Endodermal cell (in vitro differentiated cells): ENCODE data around the gene TUFM. TPM values are rescaled to one million over a fixed set of nuclear protein-coding genes. Genes with fewer than 3 reads are reported as not detected.

ENCODE experiments used
- DNase-seq: peaks from one replicate; pipeline ENCODE4 v3.0.0-alpha.2; 2017
- H3K27ac ChIP-seq: 2 replicates; pipeline ENCODE4 v1.5.1; 2013; ENCODE audit warnings: mild to moderate bottlenecking, low read depth, low read length, moderate library complexity
- H3K27me3 ChIP-seq: 2 replicates; pipeline ENCODE4 v1.6.1; 2013; ENCODE audit warnings: mild to moderate bottlenecking, low read length, moderate library complexity; ENCODE audit not compliant: insufficient read depth, control insufficient read depth, poor library complexity, severe bottlenecking
- H3K36me3 ChIP-seq: 2 replicates; pipeline ENCODE4 v1.7.0; 2013; ENCODE audit warnings: mild to moderate bottlenecking, low read length, moderate library complexity; ENCODE audit not compliant: control insufficient read depth, insufficient read depth
- H3K4me1 ChIP-seq: one replicate; pipeline ENCODE4 v1.7.0; 2013; ENCODE audit warnings: low read length; ENCODE audit not compliant: control insufficient read depth, insufficient read depth
- H3K4me3 ChIP-seq: 2 replicates; pipeline ENCODE4 v1.5.1; 2013; ENCODE audit warnings: mild to moderate bottlenecking, low read length, moderate library complexity
- H3K9ac ChIP-seq: 2 replicates; pipeline ENCODE4 v1.6.1; 2013; ENCODE audit warnings: mild to moderate bottlenecking, low read length, moderate library complexity; ENCODE audit not compliant: poor library complexity, severe bottlenecking; ENCODE audit errors: extremely low read depth
- H3K9me3 ChIP-seq: 2 replicates; pipeline ENCODE4 v1.6.1; 2013; ENCODE audit warnings: mild to moderate bottlenecking, low read length, moderate library complexity; ENCODE audit not compliant: control insufficient read depth
- H3K27ac Mint-ChIP-seq: 2 replicates; pipeline ENCODE4 v1.8.0; 2020; ENCODE audit warnings: mixed read lengths
- H3K27me3 Mint-ChIP-seq: 2 replicates; pipeline ENCODE4 v1.8.0; 2021; ENCODE audit warnings: mild to moderate bottlenecking, mixed read lengths; ENCODE audit not compliant: insufficient read depth
- H3K36me3 Mint-ChIP-seq: 2 replicates; pipeline ENCODE4 v1.8.0; 2020; ENCODE audit warnings: low read depth, mixed read lengths
- H3K4me1 Mint-ChIP-seq: 2 replicates; pipeline ENCODE4 v1.8.0; 2020; ENCODE audit warnings: mixed read lengths
- H3K4me3 Mint-ChIP-seq: 2 replicates; pipeline ENCODE4 v1.8.0; 2020; ENCODE audit warnings: mild to moderate bottlenecking, moderate library complexity, mixed read lengths
- H3K9me3 Mint-ChIP-seq: 2 replicates; pipeline ENCODE4 v1.8.0; 2020; ENCODE audit warnings: mild to moderate bottlenecking, mixed read lengths
- WGBS, 2 experiments: methylation state at CpG; one replicate each; pipeline versions ENCODE4 v1.1.5 to v1.1.7; 2013; ENCODE audit warnings: missing lambda C conversion rate in 2 of 2, mixed read lengths in 1 of 2; ENCODE audit not compliant: insufficient coverage in 1 of 2, insufficient read length in 1 of 2; 5-methylcytosine and 5-hydroxymethylcytosine counted together
- total RNA-seq, 2 donors: library from RNA; stranded (reverse); fragmentation: NEBNext Ultra II Directional in 1 of 2; extraction: Animal tissue kit (Norgen Biotek cat#: 25700) in 1 of 2; gene quantifications; 2 replicates in 1 of 2; 3 replicates in 1 of 2; pipeline ENCODE4 v1.2.1, GENCODE V29; 2021
- TF ChIP-seq, protein P1 (sequence below): fragments of 200-600 bp; sonication (generic); conservative IDR thresholded peaks from 2 replicates; pipeline ENCODE4 v1.5.0; 2021; ENCODE audit warnings: antibody characterized with exemption, mild to moderate bottlenecking

TUFM gene
- total RNA-seq, 2 donors from 2014 or later, result 158 to 165 TPM

DNA sequence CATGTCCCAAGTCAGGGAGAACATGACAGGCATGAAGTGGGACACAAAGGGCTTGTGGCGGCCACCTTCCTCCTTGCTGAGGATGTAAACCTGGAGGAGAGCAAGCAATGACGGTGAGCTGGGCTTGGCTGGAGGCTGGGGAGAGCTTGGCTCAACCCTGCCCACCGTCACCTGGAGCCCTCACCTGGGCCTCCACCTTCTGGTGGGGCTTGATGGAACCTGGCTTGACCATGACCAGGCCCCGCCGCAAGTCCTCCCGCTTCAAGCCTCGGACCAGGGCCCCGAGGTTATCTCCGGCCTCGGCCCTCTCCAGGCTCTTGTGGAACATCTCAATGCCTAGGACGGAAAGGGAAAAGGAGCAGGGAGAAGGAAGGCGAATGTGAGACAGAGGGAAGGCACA lies 2.4 kb downstream of the TUFM start:
- Mint-ChIP-seq H3K4me3 (no peak overlapping the region), H3K4me1 (peaks cover 9% of the 10 kb centered on the region), H3K27ac (no peak overlapping the region), H3K27me3 (no peaks in the 10 kb centered on the region), H3K9me3 (no peaks in the 10 kb centered on the region), H3K36me3 (peaks cover 47% of the 10 kb centered on the region)
- no peak overlapping the region for H3K9ac ChIP-seq
- 94 to 98% methylated on average over 8 to 12 of the region's 12 CpGs for WGBS, 2 experiments
- H3K9me3 ChIP-seq, result no peaks in the 10 kb centered on the region
- no peaks in the 10 kb centered on the region for H3K27me3 ChIP-seq
- TF ChIP-seq, protein P1, sequence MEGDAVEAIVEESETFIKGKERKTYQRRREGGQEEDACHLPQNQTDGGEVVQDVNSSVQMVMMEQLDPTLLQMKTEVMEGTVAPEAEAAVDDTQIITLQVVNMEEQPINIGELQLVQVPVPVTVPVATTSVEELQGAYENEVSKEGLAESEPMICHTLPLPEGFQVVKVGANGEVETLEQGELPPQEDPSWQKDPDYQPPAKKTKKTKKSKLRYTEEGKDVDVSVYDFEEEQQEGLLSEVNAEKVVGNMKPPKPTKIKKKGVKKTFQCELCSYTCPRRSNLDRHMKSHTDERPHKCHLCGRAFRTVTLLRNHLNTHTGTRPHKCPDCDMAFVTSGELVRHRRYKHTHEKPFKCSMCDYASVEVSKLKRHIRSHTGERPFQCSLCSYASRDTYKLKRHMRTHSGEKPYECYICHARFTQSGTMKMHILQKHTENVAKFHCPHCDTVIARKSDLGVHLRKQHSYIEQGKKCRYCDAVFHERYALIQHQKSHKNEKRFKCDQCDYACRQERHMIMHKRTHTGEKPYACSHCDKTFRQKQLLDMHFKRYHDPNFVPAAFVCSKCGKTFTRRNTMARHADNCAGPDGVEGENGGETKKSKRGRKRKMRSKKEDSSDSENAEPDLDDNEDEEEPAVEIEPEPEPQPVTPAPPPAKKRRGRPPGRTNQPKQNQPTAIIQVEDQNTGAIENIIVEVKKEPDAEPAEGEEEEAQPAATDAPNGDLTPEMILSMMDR, result no peak
- H3K4me3 ChIP-seq, result no peak overlapping the region
- no peak overlapping the region for H3K27ac ChIP-seq
- peaks cover 32% of the 10 kb centered on the region for H3K36me3 ChIP-seq
- H3K4me1 ChIP-seq, result no peaks in the 10 kb centered on the region
- no peak for DNase-seq

DNA sequence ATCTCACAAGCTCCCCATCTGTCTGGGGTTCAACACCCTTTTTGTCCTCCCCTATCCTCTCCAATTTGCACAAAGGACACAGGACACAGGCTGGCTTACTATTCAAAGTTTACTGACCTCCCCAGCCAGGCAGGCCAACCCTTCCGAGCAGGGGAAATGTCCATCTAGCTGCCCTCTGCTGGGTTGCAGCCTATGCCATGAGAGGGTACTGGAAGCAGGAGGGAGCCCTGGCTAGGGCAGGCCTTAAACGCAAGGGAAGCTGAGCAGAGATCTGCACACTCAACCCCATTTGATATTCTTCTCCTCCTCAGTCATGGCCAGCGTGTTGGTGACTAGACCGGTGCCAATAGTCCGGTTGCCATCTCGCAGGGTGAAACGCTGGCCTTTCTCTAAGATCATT lies 3.5 kb downstream of the TUFM start:
- Histone ChIP-seq H3K4me3 (no peak overlapping the region), H3K36me3 (peaks cover 43% of the 10 kb centered on the region), H3K9me3 (no peaks in the 10 kb centered on the region), H3K27me3 (no peaks in the 10 kb centered on the region), H3K27ac (no peak overlapping the region), H3K9ac (no peak overlapping the region), H3K4me1 (no peaks in the 10 kb centered on the region)
- DNase-seq, result peak; percentile 39
- peaks cover 57% of the 10 kb centered on the region for H3K36me3 Mint-ChIP-seq
- 95 to 100% methylated on average over 2 to 7 of the region's 7 CpGs for WGBS, 2 experiments
- H3K9me3 Mint-ChIP-seq, result no peaks in the 10 kb centered on the region
- H3K27me3 Mint-ChIP-seq, result no peaks in the 10 kb centered on the region
- no peak overlapping the region for H3K27ac Mint-ChIP-seq
- H3K4me3 Mint-ChIP-seq, result no peak overlapping the region
- H3K4me1 Mint-ChIP-seq, result peaks cover 9% of the 10 kb centered on the region
- TF ChIP-seq, protein P1, result no peak

DNA sequence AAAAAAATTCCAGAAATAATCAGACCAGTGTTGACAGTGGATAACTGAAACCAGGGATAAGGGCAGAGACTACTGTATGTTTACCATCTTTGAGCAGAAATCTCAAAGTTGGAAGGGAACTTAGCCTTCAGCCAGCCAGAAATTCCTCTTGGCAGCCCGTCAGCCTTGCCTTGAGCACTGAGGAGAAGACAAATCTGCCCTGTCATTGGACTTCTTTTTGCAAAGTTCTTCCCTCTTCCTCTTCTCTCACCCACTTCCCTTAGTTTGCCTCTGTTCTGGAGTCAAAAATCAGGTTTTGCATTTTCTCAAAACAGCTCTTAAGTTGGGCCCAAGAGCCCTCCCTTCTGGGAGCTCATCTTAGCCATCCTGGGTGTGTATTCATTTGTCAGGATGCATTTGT lies 6.2 kb downstream of the TUFM start:
- 0% methylated on average over 1 of the region's 1 CpG; no CpG with 5 or more reads in 1 of the 2 experiments for WGBS, 2 experiments
- Histone ChIP-seq H3K4me3 (no peak overlapping the region), H3K9ac (no peak overlapping the region), H3K4me1 (no peaks in the 10 kb centered on the region), H3K27me3 (no peaks in the 10 kb centered on the region), H3K36me3 (peaks cover 57% of the 10 kb centered on the region), H3K27ac (no peak overlapping the region), H3K9me3 (no peaks in the 10 kb centered on the region)
- Mint-ChIP-seq H3K27ac (peak overlapping the region; percentile 75), H3K9me3 (no peaks in the 10 kb centered on the region), H3K36me3 (peaks cover 77% of the 10 kb centered on the region), H3K4me3 (no peak overlapping the region), H3K4me1 (no peaks in the 10 kb centered on the region), H3K27me3 (no peaks in the 10 kb centered on the region)
- no peak for DNase-seq
- TF ChIP-seq, protein P1, result no peak
